ENCODE measurements around the gene TBC1D22A.

The TBC1D22A gene

GRCh38 chr22:46735747-46736608 is 26.5 kb upstream of the TBC1D22A start:
- H3K9me3 ChIP-seq (ENCODE audit: severe bottlenecking): no peaks in the 10 kb centered on the region
- TF ChIP-seq, protein P1, sequence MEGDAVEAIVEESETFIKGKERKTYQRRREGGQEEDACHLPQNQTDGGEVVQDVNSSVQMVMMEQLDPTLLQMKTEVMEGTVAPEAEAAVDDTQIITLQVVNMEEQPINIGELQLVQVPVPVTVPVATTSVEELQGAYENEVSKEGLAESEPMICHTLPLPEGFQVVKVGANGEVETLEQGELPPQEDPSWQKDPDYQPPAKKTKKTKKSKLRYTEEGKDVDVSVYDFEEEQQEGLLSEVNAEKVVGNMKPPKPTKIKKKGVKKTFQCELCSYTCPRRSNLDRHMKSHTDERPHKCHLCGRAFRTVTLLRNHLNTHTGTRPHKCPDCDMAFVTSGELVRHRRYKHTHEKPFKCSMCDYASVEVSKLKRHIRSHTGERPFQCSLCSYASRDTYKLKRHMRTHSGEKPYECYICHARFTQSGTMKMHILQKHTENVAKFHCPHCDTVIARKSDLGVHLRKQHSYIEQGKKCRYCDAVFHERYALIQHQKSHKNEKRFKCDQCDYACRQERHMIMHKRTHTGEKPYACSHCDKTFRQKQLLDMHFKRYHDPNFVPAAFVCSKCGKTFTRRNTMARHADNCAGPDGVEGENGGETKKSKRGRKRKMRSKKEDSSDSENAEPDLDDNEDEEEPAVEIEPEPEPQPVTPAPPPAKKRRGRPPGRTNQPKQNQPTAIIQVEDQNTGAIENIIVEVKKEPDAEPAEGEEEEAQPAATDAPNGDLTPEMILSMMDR (IDR thresholded peaks at IDR 0.05; ENCODE audit: low read depth, low read length): no peak
- no peak for DNase-seq
- no peak overlapping the region for H3K27ac ChIP-seq
- peaks cover 23% of the 10 kb centered on the region for H3K36me3 ChIP-seq
- H3K4me3 ChIP-seq (ENCODE audit: low read depth, low read length): no peak overlapping the region
- no peaks in the 10 kb centered on the region for H3K27me3 ChIP-seq (ENCODE audit: insufficient read depth, low read depth, severe bottlenecking)

GRCh38 chr22:46736705-46737104 is 25.7 kb upstream of the TBC1D22A start:
- no peak overlapping the region for H3K4me3 ChIP-seq (ENCODE audit: low read depth, low read length)
- no peak overlapping the region; the same call in 1 of the 2 replicates for H3K27ac ChIP-seq
- peaks cover 23% of the 10 kb centered on the region for H3K36me3 ChIP-seq
- TF ChIP-seq, protein P1 (IDR thresholded peaks at IDR 0.05; ENCODE audit: low read depth, low read length): no peak
- H3K27me3 ChIP-seq (ENCODE audit: insufficient read depth, low read depth, severe bottlenecking): no peaks in the 10 kb centered on the region
- no peak for DNase-seq
- H3K9me3 ChIP-seq (ENCODE audit: severe bottlenecking): no peaks in the 10 kb centered on the region

GRCh38 chr22:46737105-46737975 is 25.1 kb upstream of the TBC1D22A start:
- Histone ChIP-seq H3K4me3 (ENCODE audit: low read depth, low read length) (peak overlapping the region; percentile 85), H3K36me3 (peaks cover 23% of the 10 kb centered on the region), H3K27ac (peak overlapping the region; percentile 74), H3K9me3 (ENCODE audit: severe bottlenecking) (no peaks in the 10 kb centered on the region), H3K27me3 (ENCODE audit: insufficient read depth, low read depth, severe bottlenecking) (no peaks in the 10 kb centered on the region)
- DNase-seq: peak; percentile 34
- TF ChIP-seq, protein P1 (IDR thresholded peaks at IDR 0.05; ENCODE audit: low read depth, low read length): no peak

DNA sequence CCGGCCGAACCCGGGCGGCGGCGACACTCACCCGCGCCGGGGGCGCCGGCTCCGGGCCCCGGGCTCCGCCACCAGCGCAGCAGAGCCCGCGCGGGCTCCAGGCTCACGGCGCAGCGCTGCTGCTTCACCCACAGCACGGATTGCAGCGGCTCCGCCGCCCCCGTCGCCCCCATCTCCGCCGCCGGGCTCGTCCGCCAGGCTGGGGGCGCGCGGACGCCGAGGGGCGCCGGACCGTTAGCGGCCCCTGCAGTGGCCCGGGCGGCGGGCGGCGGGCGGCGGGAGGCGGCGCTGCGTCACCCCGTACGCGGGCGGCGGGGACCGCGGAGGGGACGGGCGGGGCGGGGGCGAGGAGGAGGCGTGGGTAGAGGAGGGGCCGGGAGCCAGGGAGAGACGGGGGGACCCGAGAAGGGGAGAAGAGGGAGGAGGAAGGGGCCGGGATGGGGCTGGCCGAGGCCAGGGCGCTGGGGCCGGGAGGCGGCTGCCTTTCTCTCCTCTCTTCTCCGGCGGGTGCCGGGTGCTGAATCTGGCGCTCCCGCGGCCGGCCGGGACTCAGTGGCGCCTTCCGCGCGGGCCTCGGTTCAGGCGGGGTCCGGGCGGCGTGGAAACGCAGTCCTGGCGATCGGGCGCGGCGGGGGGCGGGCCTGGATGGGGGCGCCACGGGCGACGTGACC is 24.3 kb upstream of the TBC1D22A start, which contains the start of gene CERK:
Gene CERK (minus strand): TSS at position 277 of the 671 bp plus-strand sequence. CDS start 104 bp downstream, at position 173.
- Histone ChIP-seq H3K27me3 (ENCODE audit: insufficient read depth, low read depth, severe bottlenecking) (no peaks in the 10 kb centered on the region), H3K27ac (peak within 1 kb of the TSS; percentile 74), H3K9me3 (ENCODE audit: severe bottlenecking) (no peaks in the 10 kb centered on the region), H3K4me3 (ENCODE audit: low read depth, low read length) (peak within 1 kb of the TSS; percentile 85), H3K36me3 (peaks cover 23% of the 10 kb centered on the region)
- DNase-seq: peak; percentile 86
- TF ChIP-seq, protein P1 (IDR thresholded peaks at IDR 0.05; ENCODE audit: low read depth, low read length): no peak

DNA sequence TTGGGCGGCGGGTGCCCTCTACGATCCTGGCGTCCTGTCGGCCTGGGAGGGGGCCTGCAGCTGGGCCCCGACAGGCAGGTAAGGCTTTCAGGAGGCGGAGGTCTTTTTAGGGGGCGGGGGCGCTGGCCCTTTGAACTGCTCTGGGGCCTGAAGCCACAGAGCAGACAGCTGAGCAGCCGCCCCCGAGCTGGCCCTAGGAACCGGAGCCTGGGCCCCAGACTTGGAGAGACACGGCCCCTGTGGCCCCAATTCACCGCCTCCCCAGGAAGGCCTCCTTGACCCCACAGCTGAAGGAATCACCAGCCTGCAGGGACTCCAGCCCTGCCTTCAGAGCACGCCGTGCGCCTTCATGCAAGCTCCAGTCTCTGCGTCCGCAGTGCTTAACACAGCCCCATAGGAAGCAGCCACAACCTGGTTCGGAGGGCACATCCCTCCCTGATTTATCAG is 23.8 kb upstream of the TBC1D22A start:
- Histone ChIP-seq H3K9me3 (ENCODE audit: severe bottlenecking) (no peaks in the 10 kb centered on the region), H3K27ac (peak overlapping the region; percentile 74), H3K36me3 (peaks cover 23% of the 10 kb centered on the region), H3K27me3 (ENCODE audit: insufficient read depth, low read depth, severe bottlenecking) (no peaks in the 10 kb centered on the region), H3K4me3 (ENCODE audit: low read depth, low read length) (peak overlapping the region; percentile 56)
- DNase-seq: peak; percentile 23
- TF ChIP-seq, protein P1 (IDR thresholded peaks at IDR 0.05; ENCODE audit: low read depth, low read length): no peak
